GM10266 (cell line): ENCODE measurements around the gene NEK7.
A peak's percentile ranks its signal among the peaks of the same experiment; 100 is the strongest.
"Not testable (repeated sequence)": the region's sequence is repeated elsewhere in the genome, so short reads cannot be mapped to it uniquely, and the experiment has no call there.

Source experiments
- DNase-seq: peaks from one replicate; pipeline ENCODE4 v3.0.0; 2012; ENCODE audit errors: extremely low spot score
- CTCF ChIP-seq: IDR thresholded peaks from 2 replicates; pipeline ENCODE4 v1.5.1; 2012; ENCODE audit warnings: mild to moderate bottlenecking, low read depth; ENCODE audit not compliant: control insufficient read depth, insufficient read depth; ENCODE audit errors: missing control alignments

The NEK7 gene

DNA sequence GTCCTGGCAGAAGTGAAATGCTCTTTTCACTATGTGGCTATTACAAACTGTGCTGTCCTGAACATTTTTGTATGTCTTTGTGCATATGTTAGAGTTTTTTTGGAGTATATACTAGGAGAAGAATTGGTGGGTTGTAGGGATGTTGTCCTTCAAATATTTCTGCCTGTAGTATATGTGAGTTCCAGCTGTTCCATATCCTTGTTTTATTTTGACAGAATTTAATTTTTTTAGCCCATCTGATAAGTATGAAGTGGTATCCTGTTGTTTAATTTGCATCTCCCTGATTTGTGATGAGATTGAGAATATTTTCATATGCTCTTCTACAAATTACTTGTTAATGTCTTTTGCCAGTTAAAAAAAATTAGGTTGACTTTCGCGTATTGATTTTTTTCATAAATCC lies 34.3 kb downstream of the NEK7 start:
- TF ChIP-seq CTCF: no peak

DNA sequence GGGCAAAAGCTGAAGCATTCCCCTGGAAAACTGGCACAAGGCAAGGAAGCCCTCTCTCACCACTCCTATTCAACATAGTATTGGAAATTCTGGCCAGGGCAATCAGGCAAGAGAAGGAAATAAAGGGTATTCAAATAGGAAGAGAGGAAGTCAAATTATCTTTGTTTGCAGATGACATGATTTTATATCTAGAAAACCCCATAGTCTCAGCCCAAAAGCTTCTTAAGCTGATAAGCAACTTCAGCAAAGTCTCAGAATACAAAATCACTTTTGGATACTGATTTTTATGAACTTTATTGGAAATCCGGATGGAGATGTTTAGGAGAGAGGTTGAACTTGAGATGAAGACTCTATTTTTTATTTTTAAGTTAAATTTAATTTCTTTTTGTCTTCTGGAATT lies 37.1 kb downstream of the NEK7 start:
- DNase-seq: not testable (repeated sequence)

More for the DNA sequence above, 34.3 kb downstream of the NEK7 start:
- DNase-seq: no peak

DNA sequence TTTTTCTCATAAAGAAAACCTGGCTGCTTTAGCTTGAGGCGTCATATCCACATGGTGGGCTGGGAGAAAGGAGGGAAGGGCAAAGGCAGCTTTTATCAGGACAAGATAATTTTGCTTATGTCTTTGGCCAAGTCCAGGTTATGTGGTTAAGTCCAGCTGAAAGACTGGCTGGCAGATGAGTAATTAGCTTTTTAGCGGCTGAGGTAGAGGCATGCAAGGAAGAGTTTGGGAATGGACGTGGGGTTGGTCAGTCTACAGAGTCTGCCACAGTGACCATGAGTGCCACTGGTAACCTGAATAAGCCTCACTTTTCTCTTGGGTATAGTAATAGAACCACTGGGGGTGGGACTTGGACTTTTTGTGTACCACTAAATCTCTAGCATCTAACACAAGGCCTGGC lies 39.8 kb downstream of the NEK7 start:
- TF ChIP-seq CTCF: no peak
- no peak for DNase-seq

GRCh38 chr1:198197285-198197684 lies 40.5 kb downstream of the NEK7 start:
- no peak for DNase-seq
- TF ChIP-seq CTCF: no peak

DNA sequence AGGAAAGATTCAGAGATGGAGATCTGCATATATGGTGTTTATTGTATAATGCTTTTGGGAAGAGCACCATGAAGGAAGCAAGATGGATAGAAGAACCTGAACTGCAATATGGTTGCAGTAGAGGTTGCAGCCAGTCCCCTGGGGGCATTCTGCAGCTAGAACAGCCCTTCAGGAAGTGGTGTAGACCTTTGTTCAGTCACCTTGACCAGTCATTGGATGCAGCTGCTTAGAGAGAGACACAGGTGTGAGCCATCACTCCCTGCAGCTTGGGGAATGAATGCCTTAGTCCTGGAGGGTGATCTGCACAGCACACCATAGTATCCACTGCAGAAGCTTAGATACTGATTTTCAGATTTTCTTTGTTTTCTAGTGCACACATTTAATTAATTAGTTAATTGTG lies 42.3 kb downstream of the NEK7 start:
- no peak for TF ChIP-seq CTCF
- DNase-seq: no peak

DNA sequence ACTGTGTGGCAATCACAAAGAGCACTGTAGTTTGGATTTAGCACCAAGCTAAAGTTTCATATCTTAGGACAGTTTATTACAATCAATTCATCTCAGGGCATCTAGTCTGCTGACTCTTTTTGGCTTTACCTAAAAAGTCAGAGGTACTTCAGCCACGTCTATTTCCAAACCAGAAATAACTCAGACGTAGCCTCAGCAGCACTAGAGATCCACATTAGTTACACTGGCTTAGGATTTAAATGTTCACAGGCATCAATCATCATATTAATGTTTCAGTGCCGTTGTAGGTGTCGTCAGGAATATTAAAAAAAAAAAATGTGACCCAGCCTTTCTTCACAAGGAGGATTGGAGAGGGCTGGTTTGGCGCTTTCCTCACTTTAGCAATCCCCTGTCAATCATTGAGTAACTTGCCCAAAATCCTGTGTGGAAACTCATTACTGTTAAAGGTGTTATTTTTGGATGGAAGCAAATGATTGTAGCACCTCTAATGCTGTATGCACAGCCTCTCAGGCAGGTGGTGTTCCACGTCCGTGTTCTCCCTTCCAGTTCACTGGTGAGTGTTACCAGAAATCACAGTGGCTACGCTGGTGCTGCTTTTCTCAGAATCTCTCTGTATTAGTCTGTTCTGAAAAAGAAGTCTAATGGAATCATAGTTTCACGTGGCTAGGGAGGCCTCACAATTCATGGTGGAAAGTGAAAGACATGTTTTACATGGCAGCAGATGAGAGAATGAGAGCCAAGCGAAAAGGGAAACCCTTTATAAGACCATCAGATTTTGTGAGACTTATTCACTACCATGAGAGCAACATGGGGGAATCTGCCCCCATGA lies 45.4 kb downstream of the NEK7 start:
- no peak for TF ChIP-seq CTCF
- peak; percentile 13 for DNase-seq

GRCh38 chr1:198203434-198203833 lies 46.6 kb downstream of the NEK7 start:
- TF ChIP-seq CTCF: no peak
- DNase-seq: no peak
